Measurements from ENCODE around the gene AJAP1. TPM values are rescaled to one million over a fixed set of nuclear protein-coding genes. Genes with fewer than 3 reads are reported as not detected.

AJAP1 gene
- total RNA-seq, 1 experiment from 2014 or later = not detected

- Histone ChIP-seq H3K9me2 (ENCODE audit: insufficient read depth) (no peaks in the 10 kb centered on the region), H3K27me3 (ENCODE audit: insufficient read depth, low read length) (no peaks in the 10 kb centered on the region), H3K27ac (ENCODE audit: low read depth, low read length) (no peak overlapping the region), H3K9me3 (ENCODE audit: control insufficient read depth in 1 of 2, insufficient read depth in 1 of 2, low read depth in 1 of 2, low read length in 2 of 2) (no peaks in the 10 kb centered on the region), H2AFZ (ENCODE audit: low read depth, low read length, poor library complexity, severe bottlenecking) (no peak overlapping the region), H3K4me1 (ENCODE audit: control insufficient read depth in 1 of 2, insufficient read depth in 2 of 2, low read length in 2 of 2) (no peaks in the 10 kb centered on the region), H4K20me1 (ENCODE audit: insufficient read depth) (no peaks in the 10 kb centered on the region), H3K4me3 (replicated peaks in 1 of 2; ENCODE audit: low read depth in 1 of 2, low read length in 2 of 2) (no peak overlapping the region), H3K9ac (ENCODE audit: low read length) (no peak overlapping the region), H3K79me2 (ENCODE audit: insufficient read depth, low read length) (no peaks in the 10 kb centered on the region), H3K4me2 (ENCODE audit: low read length) (no peak overlapping the region), H3K36me3 (ENCODE audit: control insufficient read depth in 1 of 2, insufficient read depth in 2 of 2, low read length in 2 of 2) (no peaks in the 10 kb centered on the region)
- no peak for TF ChIP-seq SIN3A (IDR thresholded peaks at IDR 0.05; ENCODE audit: low read depth)
- no peak for TF ChIP-seq FOSL1 (IDR thresholded peaks at IDR 0.05; ENCODE audit: low read depth)
- TF ChIP-seq ZFX (IDR thresholded peaks at IDR 0.05) = no peak
- no peak for TF ChIP-seq REST (IDR thresholded peaks at IDR 0.05; ENCODE audit: low read depth)
- BruUV-seq (replicated peaks) = no TSS peak
- no peak for ATAC-seq
- ChIA-PET POLR2A (no interaction called here), RAD21 (ENCODE audit: low non-redundant PET in 1 of 2, low total read pairs in 2 of 2, uncharacterized antibody in 2 of 2, unreplicated experiment in 2 of 2) (no interaction called here), CTCF (no interaction called here)
- DNase-seq (ENCODE audit: low read depth, low spot score) = no peak
- intact Hi-C loops (cut with micrococcal nuclease) = no loop called here
These were observed 16.6 kb upstream of the AJAP1 start for GRCh38 chr1:4637616-4638344.

- intact Hi-C loops (cut with micrococcal nuclease) = no loop called here
- Histone ChIP-seq H3K4me1 (ENCODE audit: control insufficient read depth in 1 of 2, insufficient read depth in 2 of 2, low read length in 2 of 2) (no peaks in the 10 kb centered on the region), H3K9ac (ENCODE audit: low read length) (no peak overlapping the region), H2AFZ (ENCODE audit: low read depth, low read length, poor library complexity, severe bottlenecking) (no peak overlapping the region), H3K9me3 (ENCODE audit: control insufficient read depth in 1 of 2, insufficient read depth in 1 of 2, low read depth in 1 of 2, low read length in 2 of 2) (no peaks in the 10 kb centered on the region), H3K9me2 (ENCODE audit: insufficient read depth) (no peaks in the 10 kb centered on the region), H3K27me3 (ENCODE audit: insufficient read depth, low read length) (no peaks in the 10 kb centered on the region), H3K4me2 (ENCODE audit: low read length) (no peak overlapping the region), H3K79me2 (ENCODE audit: insufficient read depth, low read length) (no peaks in the 10 kb centered on the region), H3K4me3 (replicated peaks in 1 of 2; ENCODE audit: low read depth in 1 of 2, low read length in 2 of 2) (no peak overlapping the region), H4K20me1 (ENCODE audit: insufficient read depth) (no peaks in the 10 kb centered on the region), H3K27ac (ENCODE audit: low read depth, low read length) (no peak overlapping the region), H3K36me3 (ENCODE audit: control insufficient read depth in 1 of 2, insufficient read depth in 2 of 2, low read length in 2 of 2) (no peaks in the 10 kb centered on the region)
- TF ChIP-seq CBX3 (IDR thresholded peaks at IDR 0.05; ENCODE audit: low read depth) (no peak), FOSL1 (IDR thresholded peaks at IDR 0.05; ENCODE audit: low read depth) (no peak), EZH2phosphoT487 (IDR thresholded peaks at IDR 0.05; ENCODE audit: borderline replicate concordance) (no peak), EZH2 (IDR thresholded peaks at IDR 0.05) (no peak), SIN3A (IDR thresholded peaks at IDR 0.05; ENCODE audit: low read depth) (no peak), TCF7L2 (IDR thresholded peaks at IDR 0.05; ENCODE audit: borderline replicate concordance, extremely low read depth, insufficient read depth, insufficient read length) (no peak), CEBPB (IDR thresholded peaks at IDR 0.05; ENCODE audit: low read depth) (no peak)
- ATAC-seq (no peak), DNase-seq (ENCODE audit: low read depth, low spot score) (no peak)
- BruUV-seq (replicated peaks) = no TSS peak
- CTCF ChIA-PET = no interaction called here
- RAD21 ChIA-PET (ENCODE audit: low non-redundant PET in 1 of 2, low total read pairs in 2 of 2, uncharacterized antibody in 2 of 2, unreplicated experiment in 2 of 2) = no interaction called here
- POLR2A ChIA-PET = no interaction called here
These were observed 16.1 kb upstream of the AJAP1 start for GRCh38 chr1:4638345-4638729.

Data from HCT116 (cell line).